Hematopoietic multipotent progenitor cell treated with erythropoietin and hydrocortisone succinate and interleukin-3 and kit ligand, for 4 days (in vitro differentiated cells): ENCODE measurements around the gene LEMD1.
"Not testable (repeated sequence)": the region's sequence is repeated elsewhere in the genome, so short reads cannot be mapped to it uniquely, and the experiment has no call there.

Experiments used
- DNase-seq: peaks from one replicate; pipeline ENCODE4 v3.0.0-alpha.2; 2015

Gene LEMD1

GRCh38 chr1:205424901-205425600 is 3.2 kb upstream of the LEMD1 start:
- no peak for DNase-seq

DNA sequence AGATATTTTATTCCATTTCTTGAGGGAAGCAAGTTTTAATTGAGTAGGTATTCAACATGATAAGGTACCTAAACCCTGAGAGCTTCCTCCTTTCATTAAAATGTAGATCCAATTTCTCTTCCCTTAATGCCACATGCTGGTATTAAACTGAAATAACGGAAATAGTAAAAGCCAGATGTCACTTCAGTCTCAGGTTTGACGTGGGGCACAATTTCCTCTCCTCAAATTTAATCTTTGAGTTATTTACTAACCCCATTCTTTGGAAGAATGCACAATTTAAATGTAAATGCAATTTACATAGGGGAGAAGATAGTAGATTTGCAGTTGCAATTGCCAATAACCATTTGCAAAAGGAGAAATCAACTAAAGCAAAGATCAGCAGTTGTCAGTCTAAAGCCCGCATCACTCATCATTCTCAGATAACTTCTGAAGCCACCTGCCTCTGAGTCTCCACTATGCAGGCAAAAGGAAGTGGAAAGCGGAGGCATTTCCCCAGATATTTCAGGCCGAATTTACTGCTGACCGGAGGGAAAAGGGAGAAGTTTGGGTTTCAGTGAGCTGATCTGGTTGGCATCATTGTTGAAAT is 2.1 kb upstream of the LEMD1 start:
- no peak for DNase-seq

- no peak for DNase-seq
Observed at GRCh38 chr1:205422993-205423642, 1.3 kb upstream of the LEMD1 start.

- no peak for DNase-seq
Observed at GRCh38 chr1:205420938-205421337, 918 bp downstream of the LEMD1 start.

GRCh38 chr1:205417870-205418635 is 3.8 kb downstream of the LEMD1 start:
- DNase-seq: no peak

- no peak for DNase-seq
Observed at GRCh38 chr1:205416322-205416721, 5.5 kb downstream of the LEMD1 start.

- no peak for DNase-seq
Observed at GRCh38 chr1:205410581-205411298, 11.1 kb downstream of the LEMD1 start.

DNA sequence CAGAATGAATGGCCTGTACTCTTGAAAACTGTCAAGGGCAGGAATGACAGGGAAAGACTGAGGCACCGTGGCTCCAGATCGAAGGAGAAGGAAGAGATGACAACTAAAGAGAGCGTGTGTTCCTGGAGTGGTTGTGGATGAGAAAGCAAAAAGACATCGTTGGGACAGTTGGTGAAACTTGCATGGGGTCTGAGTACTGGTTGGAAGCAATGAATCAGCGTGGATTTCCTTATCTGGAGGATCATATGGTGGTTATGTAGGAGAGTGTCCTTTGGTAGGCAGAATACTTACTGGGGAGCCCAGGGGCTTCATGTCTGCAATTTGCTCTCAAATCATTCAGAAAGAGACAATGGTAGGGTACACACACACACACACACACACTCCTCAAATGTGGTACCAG is 13.9 kb downstream of the LEMD1 start:
- peak; percentile 28 for DNase-seq

GRCh38 chr1:205406252-205406651 is 15.6 kb downstream of the LEMD1 start:
- not testable (repeated sequence) for DNase-seq

DNA sequence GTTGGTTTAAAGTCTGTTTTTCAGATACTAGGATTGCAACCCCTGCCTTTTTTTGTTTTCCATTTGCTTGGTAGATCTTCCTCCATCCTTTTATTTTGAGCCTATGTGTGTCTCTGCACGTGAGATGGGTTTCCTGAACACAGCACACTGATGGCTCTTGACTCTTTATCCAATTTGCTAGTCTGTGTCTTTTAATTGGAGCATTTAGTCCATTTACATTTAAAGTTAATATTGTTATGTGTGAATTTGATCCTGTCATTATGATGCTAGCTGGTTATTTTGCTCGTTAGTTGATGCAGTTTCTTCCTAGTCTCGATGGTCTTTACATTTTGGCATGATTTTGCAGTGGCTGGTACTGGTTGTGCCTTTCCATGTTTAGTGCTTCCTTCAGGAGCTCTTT is 17.4 kb downstream of the LEMD1 start:
- not testable (repeated sequence) for DNase-seq

- no peak for DNase-seq
Observed at GRCh38 chr1:205398586-205398985, 23.3 kb downstream of the LEMD1 start.

DNA sequence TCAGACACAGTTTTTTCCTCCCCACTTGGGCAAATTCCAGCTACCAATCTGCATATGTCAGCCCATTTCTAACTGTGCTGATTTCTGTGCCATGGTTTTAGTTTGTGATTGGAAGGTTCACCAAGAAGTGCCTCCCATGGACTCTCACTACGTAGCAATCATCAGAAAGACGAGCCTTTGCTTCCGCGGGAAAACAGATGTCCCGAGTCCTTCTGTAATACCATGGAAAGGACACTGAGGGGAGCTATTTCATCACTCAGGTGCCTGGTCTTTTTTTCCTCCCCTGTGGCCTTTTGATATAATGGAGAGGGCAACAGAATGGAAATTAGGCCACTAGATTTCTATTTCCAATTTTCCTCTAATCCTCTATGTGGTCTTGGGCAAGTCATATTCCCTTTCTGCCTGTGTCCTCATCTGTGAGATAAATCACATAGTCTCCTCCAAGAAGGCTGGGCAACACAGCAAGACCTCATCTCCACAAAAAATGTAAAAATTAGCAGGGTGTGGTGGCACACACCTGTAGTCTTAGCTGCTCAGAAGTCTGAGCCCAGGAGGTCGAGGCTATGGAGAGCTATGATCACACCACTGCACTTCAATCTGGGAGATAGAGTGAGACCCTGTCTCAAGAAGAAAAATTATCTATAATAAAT is 24.8 kb downstream of the LEMD1 start:
- DNase-seq: peak; percentile 73

- no peak for DNase-seq
Observed at GRCh38 chr1:205395616-205396015, 26.2 kb downstream of the LEMD1 start.

DNA sequence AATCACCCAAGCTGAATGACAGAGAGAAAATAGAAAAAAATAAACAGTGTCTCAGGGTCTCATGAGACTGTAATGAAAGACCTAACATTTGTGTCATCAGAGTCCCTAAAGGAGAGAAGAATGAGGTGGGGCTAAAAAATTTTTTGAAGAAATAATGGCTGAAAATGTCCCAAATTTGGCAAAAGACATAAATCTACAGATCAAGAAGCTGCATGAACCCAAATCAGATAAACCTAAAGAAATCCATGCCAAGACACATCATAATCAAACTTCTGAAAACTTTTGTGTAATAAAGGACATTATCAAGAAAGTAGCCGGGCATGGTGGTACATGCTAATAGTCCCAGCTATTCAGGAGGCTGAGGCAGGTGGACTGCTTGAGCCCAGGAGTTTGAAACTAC is 29.2 kb downstream of the LEMD1 start:
- DNase-seq: no peak

DNA sequence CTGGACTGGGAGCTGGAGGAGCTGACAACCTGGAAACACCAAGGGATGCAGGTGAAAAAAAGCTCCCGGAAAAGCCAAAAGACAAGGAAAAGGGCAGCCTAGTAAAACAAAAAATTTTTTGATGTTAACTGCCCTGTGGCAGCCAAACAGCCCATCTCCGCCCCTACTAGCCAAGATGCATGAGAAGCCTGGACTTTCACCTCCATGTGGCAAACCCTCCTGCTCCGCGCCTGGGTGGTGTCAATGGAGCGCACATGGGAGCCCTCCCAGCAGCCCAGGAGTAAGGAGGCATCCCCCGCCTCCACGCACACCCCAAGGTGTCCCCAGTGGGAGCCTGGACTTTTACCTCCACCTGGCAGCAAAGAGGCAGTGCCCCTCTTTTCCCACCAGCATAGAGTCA is 30.5 kb downstream of the LEMD1 start:
- no peak for DNase-seq

DNA sequence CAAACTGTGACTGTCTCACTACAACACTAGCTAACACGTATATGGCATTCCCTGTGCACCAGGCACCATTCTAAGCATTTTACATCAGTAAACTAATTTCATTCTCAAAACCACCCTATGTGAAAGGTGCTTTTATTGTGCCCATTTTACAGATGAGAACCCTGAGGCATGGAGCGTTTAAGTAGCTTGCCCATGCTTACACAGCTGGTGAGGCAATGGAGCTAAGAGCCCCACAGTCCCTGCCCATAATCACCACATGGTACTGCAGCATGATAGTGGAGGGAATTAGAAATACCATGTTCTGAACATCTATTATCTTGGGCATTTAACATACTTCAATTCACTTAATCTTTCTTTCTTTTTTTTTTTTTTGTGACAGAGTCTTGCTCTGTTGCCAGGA is 34.0 kb downstream of the LEMD1 start:
- no peak for DNase-seq

- DNase-seq: not testable (repeated sequence)
Observed at GRCh38 chr1:205382990-205383389, 38.9 kb downstream of the LEMD1 start.

- no peak for DNase-seq
Observed at GRCh38 chr1:205382561-205382960, 39.3 kb downstream of the LEMD1 start.

DNA sequence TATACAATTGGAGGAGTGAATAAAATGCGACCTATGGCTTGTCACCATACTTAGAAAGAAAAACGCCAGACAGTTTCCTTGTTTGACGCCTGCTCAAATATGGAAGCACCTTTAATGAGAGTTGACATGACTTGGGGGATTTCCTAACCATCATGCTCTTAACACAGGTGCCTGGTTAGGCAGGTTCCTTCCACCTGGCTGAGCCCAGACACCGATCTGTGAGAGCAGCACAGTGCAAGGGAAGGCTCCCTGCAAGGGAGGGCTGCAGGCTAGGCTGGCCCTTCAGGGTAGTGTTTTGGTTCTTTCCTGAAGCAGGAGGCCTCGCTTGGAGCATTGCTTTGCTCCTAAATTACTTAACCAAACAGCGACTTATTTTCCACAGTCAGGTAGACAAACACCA is 40.6 kb downstream of the LEMD1 start:
- DNase-seq: no peak

GRCh38 chr1:205380882-205381281 is 41.0 kb downstream of the LEMD1 start:
- no peak for DNase-seq

DNA sequence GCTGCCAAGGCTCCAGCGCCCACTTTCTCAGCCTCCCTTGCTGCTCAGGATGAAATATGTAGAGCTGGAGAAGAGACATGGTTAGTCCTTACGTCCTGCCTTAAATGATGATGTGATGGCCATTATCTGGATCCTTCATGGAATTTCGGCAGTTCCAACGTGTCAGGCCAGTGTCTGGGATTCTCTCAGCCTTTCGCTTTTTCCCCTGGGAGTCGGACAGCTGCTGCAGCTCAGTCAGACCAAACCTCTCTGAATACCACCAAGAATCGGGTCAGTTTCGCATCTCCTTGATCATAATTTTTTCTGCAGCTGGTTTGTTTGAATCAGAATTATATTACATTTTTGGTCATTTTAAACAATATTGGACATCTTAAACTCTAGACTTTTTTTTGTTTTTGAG is 42.8 kb downstream of the LEMD1 start:
- DNase-seq: no peak

DNA sequence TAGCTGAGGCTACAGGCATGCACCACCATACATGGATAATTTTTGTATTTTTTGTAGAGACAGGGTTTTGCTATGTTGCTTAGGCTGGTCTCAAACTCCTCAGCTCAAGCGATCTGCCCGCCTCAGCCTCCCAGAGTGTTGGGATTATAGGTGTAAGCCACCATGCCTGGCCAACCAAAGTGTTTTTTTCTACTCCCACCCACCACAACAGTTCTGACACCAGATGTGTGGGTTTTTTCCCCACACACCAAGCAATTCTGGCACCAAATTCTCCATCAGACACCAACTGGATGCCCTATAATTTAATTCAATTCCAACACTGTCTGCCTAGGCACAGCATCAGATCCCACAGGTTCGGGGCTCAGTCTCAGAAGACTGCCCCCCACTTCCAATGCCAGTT is 44.5 kb downstream of the LEMD1 start:
- no peak for DNase-seq
